Caco-2 (cell line): Measurements from ENCODE around the gene VPS41. TPM values are rescaled to one million over a fixed set of nuclear protein-coding genes. Genes with fewer than 3 reads are reported as not detected.

Experiments used
- BruUV-seq: library from RNA; stranded (reverse); fragments of 400-500 nt; replicated peaks from 2 replicates; lab custom pipeline; 2021; lab: Mats Ljungman, UMichigan
- CTCF ChIA-PET: fragments of 300-600 bp; sonication (Branson Sonifier 250); formaldehyde crosslinking; loops from one replicate; lab custom pipeline; 2022; ENCODE audit warnings: antibody characterized with exemption; lab: Charles Lee
- POLR2A ChIA-PET: fragments of 300-600 bp; sonication (Branson Sonifier 250); formaldehyde crosslinking; loops from one replicate; lab custom pipeline; 2022; ENCODE audit warnings: antibody characterized with exemption; lab: Charles Lee
- DNase-seq, 2 experiments: peaks; one replicate each; pipeline versions ENCODE4 v3.0.0 to v3.0.0-alpha.2; 2020 to 2022
- H3K27me3 ChIP-seq: replicated peaks from 2 replicates; pipeline ENCODE4 v1.6.0; 2011; ENCODE audit warnings: low read length; ENCODE audit not compliant: control insufficient read depth, insufficient read depth
- H3K36me3 ChIP-seq: 2 replicates; pipeline ENCODE4 v1.5.1; 2011; ENCODE audit warnings: low read length; ENCODE audit not compliant: control insufficient read depth, insufficient read depth
- H3K4me1 ChIP-seq: fragments of 250-450 bp; sonication (Bioruptor Pico); 2 replicates; pipeline ENCODE4 v1.5.1; 2020; ENCODE audit warnings: mild to moderate bottlenecking
- H3K4me3 ChIP-seq: 2 replicates; pipeline ENCODE4 v1.5.1; 2011; ENCODE audit warnings: low read depth, mild to moderate bottlenecking, control low read depth, low read length
- H3K9me3 ChIP-seq: fragments of 250-450 bp; sonication (Bioruptor Pico); 2 replicates; pipeline ENCODE4 v1.5.1; 2020; ENCODE audit warnings: mild to moderate bottlenecking, moderate library complexity
- H3K27ac Mint-ChIP-seq: one replicate; pipeline ENCODE4 v1.8.0; 2022; ENCODE audit warnings: mixed read lengths; ENCODE audit not compliant: unreplicated experiment
- H3K27me3 Mint-ChIP-seq: one replicate; pipeline ENCODE4 v1.8.0; 2022; ENCODE audit warnings: mixed read lengths; ENCODE audit not compliant: insufficient read depth, unreplicated experiment
- H3K36me3 Mint-ChIP-seq: one replicate; pipeline ENCODE4 v1.8.0; 2022; ENCODE audit warnings: mild to moderate bottlenecking, mixed read lengths; ENCODE audit not compliant: insufficient read depth, unreplicated experiment
- H3K4me1 Mint-ChIP-seq: one replicate; pipeline ENCODE4 v1.8.0; 2022; ENCODE audit warnings: low read depth, mixed read lengths; ENCODE audit not compliant: unreplicated experiment
- H3K4me3 Mint-ChIP-seq: one replicate; pipeline ENCODE4 v1.8.0; 2022; ENCODE audit warnings: mild to moderate bottlenecking, moderate library complexity, mixed read lengths; ENCODE audit not compliant: unreplicated experiment
- H3K9me3 Mint-ChIP-seq: one replicate; pipeline ENCODE4 v1.8.0; 2022; ENCODE audit warnings: mixed read lengths; ENCODE audit not compliant: unreplicated experiment
- intact Hi-C: fragments of 100-400 bp; cut with micrococcal nuclease; formaldehyde crosslinking; loops from one replicate; pipeline ENCODE4 v1.10.0; 2022; ENCODE audit not compliant: unreplicated experiment
- total RNA-seq: library from RNA; stranded (reverse); gene quantifications from 2 replicates; pipeline ENCODE4 v1.2.3, GENCODE V29; 2022
- TF ChIP-seq, protein P1 (sequence below), 2 experiments: fragments of 200-600 bp in 1 of 2; IDR thresholded peaks; 1 replicate in 1 of 2; 2 replicates in 1 of 2; pipeline versions ENCODE4 v1.5.1 to v1.8.0; 2011 to 2022; ENCODE audit warnings: antibody characterized with exemption in 1 of 2, control low read depth in 1 of 2, inconsistent platforms in 1 of 2, low read depth in 1 of 2, low read length in 1 of 2, mild to moderate bottlenecking in 1 of 2, moderate library complexity in 1 of 2; ENCODE audit not compliant: insufficient read depth in 1 of 2, severe bottlenecking in 1 of 2, unreplicated experiment in 1 of 2

VPS41 gene
- total RNA-seq, 1 experiment from 2014 or later, result 86.9 TPM

DNA sequence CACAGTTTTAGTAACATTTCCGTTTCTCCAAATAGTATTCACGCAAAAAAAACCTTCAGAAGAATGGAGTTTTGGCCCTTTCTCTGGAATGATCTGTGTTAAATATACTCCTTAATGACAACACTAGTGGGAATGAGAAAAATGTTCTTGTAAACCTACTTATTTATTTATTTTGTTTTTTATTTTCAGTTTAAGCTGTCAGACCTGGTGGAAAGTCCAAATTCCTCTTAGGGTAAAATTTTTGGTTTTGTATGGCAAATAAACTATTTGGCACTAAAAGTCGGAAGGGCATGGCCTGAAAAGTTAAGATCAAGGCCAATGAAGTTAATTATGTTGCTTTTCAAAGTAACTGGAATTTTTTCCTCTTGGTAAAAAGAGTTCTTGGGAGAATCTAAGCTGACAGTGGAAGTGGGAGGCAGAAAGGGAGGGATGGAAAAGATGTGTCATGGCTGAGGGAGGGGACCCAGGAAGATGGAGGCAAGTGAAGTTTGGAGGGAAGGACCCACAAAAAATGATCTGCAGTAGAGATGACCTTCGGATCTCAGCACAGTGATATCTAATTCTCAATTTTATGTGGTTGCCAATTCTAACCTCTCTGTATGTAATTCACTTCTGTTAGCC lies 33.5 kb upstream of the VPS41 start:
- Mint-ChIP-seq H3K4me1 (peaks cover 6% of the 10 kb centered on the region), H3K27me3 (peaks cover 5% of the 10 kb centered on the region), H3K36me3 (no peaks in the 10 kb centered on the region), H3K4me3 (no peak overlapping the region), H3K9me3 (peaks cover 4% of the 10 kb centered on the region), H3K27ac (no peak overlapping the region)
- ChIA-PET POLR2A (no interaction called here), CTCF (no interaction called here)
- intact Hi-C loops, result no loop called here
- no peak overlapping the region for H3K4me3 ChIP-seq
- TF ChIP-seq, protein P1, sequence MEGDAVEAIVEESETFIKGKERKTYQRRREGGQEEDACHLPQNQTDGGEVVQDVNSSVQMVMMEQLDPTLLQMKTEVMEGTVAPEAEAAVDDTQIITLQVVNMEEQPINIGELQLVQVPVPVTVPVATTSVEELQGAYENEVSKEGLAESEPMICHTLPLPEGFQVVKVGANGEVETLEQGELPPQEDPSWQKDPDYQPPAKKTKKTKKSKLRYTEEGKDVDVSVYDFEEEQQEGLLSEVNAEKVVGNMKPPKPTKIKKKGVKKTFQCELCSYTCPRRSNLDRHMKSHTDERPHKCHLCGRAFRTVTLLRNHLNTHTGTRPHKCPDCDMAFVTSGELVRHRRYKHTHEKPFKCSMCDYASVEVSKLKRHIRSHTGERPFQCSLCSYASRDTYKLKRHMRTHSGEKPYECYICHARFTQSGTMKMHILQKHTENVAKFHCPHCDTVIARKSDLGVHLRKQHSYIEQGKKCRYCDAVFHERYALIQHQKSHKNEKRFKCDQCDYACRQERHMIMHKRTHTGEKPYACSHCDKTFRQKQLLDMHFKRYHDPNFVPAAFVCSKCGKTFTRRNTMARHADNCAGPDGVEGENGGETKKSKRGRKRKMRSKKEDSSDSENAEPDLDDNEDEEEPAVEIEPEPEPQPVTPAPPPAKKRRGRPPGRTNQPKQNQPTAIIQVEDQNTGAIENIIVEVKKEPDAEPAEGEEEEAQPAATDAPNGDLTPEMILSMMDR (IDR thresholded peaks at IDR 0.05; ENCODE audit: insufficient read depth in 1 of 2, low read depth in 1 of 2, low read length in 1 of 2, severe bottlenecking in 1 of 2, unreplicated experiment in 1 of 2), result no peak
- H3K4me1 ChIP-seq, result no peaks in the 10 kb centered on the region
- BruUV-seq, result no TSS peak
- H3K36me3 ChIP-seq, result no peaks in the 10 kb centered on the region
- no peak for DNase-seq
- no peaks in the 10 kb centered on the region for H3K27me3 ChIP-seq
- H3K9me3 ChIP-seq, result no peaks in the 10 kb centered on the region

DNA sequence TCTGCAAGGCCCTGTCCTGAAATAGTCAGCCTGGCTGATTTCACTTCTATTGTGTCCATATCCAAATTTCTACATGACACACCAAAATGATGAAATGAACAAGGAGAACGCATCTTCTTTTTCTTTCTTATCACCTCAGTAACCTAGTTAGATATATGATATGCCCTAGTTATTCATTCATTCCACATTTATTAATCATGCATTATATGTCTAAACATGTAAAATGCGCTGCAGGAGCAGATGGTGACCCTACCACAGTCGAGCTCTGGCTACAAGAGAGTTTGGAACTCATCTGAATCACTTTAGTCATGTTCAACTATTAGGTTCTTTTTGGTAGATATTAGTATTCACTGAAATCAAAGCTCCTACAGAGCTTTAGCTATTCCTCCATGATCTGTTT lies 31.8 kb upstream of the VPS41 start:
- Mint-ChIP-seq H3K4me1 (peaks cover 6% of the 10 kb centered on the region), H3K27ac (no peak overlapping the region), H3K9me3 (no peaks in the 10 kb centered on the region), H3K4me3 (no peak overlapping the region), H3K36me3 (no peaks in the 10 kb centered on the region), H3K27me3 (peaks cover 5% of the 10 kb centered on the region)
- TF ChIP-seq, protein P1 (IDR thresholded peaks at IDR 0.05; ENCODE audit: insufficient read depth in 1 of 2, low read depth in 1 of 2, low read length in 1 of 2, severe bottlenecking in 1 of 2, unreplicated experiment in 1 of 2), result no peak
- Histone ChIP-seq H3K27me3 (no peaks in the 10 kb centered on the region), H3K36me3 (no peaks in the 10 kb centered on the region), H3K4me1 (no peaks in the 10 kb centered on the region), H3K9me3 (no peaks in the 10 kb centered on the region), H3K4me3 (no peak overlapping the region)
- intact Hi-C loops, result no loop called here
- CTCF ChIA-PET, result no interaction called here
- DNase-seq, result no peak
- POLR2A ChIA-PET, result no interaction called here
- BruUV-seq, result no TSS peak

DNA sequence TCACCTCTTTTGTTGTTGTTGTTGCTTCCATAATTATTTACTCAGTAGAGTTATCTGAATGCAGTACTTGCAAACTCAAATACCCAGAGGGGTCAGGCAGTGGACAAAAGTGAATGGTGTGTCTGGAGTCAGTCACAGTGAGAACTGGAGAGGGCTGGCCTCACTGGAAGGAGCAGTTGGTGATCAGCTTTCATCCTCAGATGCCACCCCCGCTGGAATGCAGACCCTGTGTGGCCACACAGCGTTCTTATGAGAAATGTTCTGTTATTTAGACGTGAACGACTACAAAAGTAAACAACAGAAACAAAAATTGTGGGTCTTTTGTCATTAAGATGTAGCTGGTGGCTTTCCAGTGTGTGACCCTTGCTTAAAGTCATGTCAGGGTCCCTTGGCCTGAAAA lies 29.6 kb upstream of the VPS41 start:
- Histone ChIP-seq H3K9me3 (no peaks in the 10 kb centered on the region), H3K36me3 (no peaks in the 10 kb centered on the region), H3K4me3 (no peak overlapping the region), H3K27me3 (no peaks in the 10 kb centered on the region), H3K4me1 (no peaks in the 10 kb centered on the region)
- Mint-ChIP-seq H3K4me1 (peaks cover 6% of the 10 kb centered on the region), H3K36me3 (no peaks in the 10 kb centered on the region), H3K4me3 (no peak overlapping the region), H3K9me3 (no peaks in the 10 kb centered on the region), H3K27ac (no peak overlapping the region), H3K27me3 (peaks cover 5% of the 10 kb centered on the region)
- TF ChIP-seq, protein P1 (IDR thresholded peaks at IDR 0.05; ENCODE audit: insufficient read depth in 1 of 2, low read depth in 1 of 2, low read length in 1 of 2, severe bottlenecking in 1 of 2, unreplicated experiment in 1 of 2), result no peak
- POLR2A ChIA-PET, result no interaction called here
- CTCF ChIA-PET, result no interaction called here
- intact Hi-C loops, result loop anchor here (10.0 kb wide), 2 partner anchors 256 to 416 kb away; no protein-coding TSS in a partner anchor
- no TSS peak for BruUV-seq
- DNase-seq, result no peak
